GM18505 (cell line): Measurements from ENCODE around the gene IL12B.
"Not testable (repeated sequence)": the region's sequence is repeated elsewhere in the genome, so short reads cannot be mapped to it uniquely, and the experiment has no call there.

Source experiments
- ATAC-seq: cut with Tn5 transposase; IDR thresholded peaks from one replicate; pipeline ENCODE4 v1.9.1; 2021; ENCODE audit not compliant: unreplicated experiment
- POLR2A ChIP-seq: IDR thresholded peaks from 4 replicates; pipeline ENCODE4 v1.6.1; 2011; ENCODE audit warnings: borderline replicate concordance; ENCODE audit not compliant: insufficient read depth, insufficient read length; ENCODE audit errors: extremely low read depth

The IL12B gene

GRCh38 chr5:159330131-159330800 lies at the start of gene IL12B:
TSS of gene IL12B (minus strand) at chr5:159330487. CDS start at chr5:159326782, 3,705 bp downstream.
- ATAC-seq, result no peak
- TF ChIP-seq POLR2A, result no peak

- no peak for TF ChIP-seq POLR2A
- ATAC-seq, result no peak
These were observed 47.4 kb upstream of the IL12B start for GRCh38 chr5:159377653-159378052.

GRCh38 chr5:159367866-159368265 lies 37.6 kb upstream of the IL12B start:
- ATAC-seq, result not testable (repeated sequence)

GRCh38 chr5:159366776-159367175 lies 36.5 kb upstream of the IL12B start:
- not testable (repeated sequence) for ATAC-seq

GRCh38 chr5:159362220-159362619 lies 31.9 kb upstream of the IL12B start:
- no peak for TF ChIP-seq POLR2A
- ATAC-seq, result no peak

GRCh38 chr5:159359871-159360270 lies 29.6 kb upstream of the IL12B start:
- not testable (repeated sequence) for ATAC-seq

GRCh38 chr5:159359408-159359807 lies 29.1 kb upstream of the IL12B start:
- TF ChIP-seq POLR2A, result no peak
- ATAC-seq, result no peak

DNA sequence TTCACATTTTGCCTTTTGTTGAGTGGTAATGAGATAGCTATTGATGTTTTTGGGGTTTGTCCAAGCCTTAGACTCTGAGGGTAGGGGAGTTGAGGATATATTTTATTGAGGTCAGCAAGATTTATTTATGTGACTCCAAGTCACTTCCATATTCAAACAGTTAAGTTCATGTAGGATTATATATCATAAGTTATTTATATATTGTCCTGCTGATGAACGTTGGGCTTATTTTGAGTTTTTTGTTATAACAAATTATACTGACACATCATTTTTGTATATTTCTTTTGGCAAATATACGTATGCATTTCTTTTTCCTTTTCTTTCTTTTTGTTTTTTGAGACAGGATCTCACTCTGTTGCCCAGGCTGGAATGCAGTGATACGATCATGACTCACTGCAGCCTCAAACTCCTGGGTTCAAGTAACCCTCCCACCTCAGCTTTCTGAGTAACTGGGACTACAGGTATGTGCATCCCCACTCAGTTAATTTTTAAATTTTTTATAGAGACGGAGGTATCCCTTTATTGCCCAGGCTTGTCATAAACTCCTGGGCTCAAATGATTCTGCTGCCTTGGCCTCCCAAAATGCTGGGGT lies 23.5 kb upstream of the IL12B start:
- no peak for TF ChIP-seq POLR2A
- no peak for ATAC-seq

DNA sequence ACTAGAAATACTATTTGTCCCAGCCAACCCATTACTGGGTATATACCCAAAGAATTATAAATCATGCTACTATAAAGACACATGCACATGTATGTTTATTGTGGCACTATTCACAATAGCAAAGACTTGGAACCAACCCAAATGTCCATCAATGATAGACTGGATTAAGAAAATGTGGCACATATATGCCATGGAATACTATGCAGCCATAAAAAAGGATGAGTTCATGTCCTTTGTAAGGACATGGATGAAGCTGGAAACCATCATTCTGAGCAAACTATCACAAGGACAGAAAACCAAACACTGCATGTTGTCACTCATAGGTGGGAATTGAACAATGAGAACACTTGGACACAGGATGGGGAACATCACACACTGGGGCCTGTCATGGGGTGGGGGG lies 20.4 kb upstream of the IL12B start:
- ATAC-seq, result not testable (repeated sequence)

DNA sequence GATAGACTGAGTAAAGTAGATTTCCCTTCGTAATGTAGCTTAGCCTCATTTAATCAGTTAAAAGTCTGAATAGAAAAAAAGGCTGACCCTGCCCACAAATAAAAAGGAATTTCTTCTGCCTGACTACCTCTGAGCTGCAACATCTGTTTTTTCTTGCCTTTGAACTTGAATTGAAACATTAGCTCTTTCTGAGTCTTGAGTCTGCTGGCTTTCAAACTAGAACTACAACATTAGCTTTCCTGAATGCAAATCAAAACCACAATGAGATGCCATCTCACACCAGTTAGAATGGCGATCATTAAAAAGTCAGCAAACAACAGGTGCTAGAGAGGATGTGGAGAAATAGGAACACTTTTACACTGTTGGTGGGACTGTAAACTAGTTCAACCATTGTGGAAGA lies 19.9 kb upstream of the IL12B start:
- ATAC-seq, result not testable (repeated sequence)

DNA sequence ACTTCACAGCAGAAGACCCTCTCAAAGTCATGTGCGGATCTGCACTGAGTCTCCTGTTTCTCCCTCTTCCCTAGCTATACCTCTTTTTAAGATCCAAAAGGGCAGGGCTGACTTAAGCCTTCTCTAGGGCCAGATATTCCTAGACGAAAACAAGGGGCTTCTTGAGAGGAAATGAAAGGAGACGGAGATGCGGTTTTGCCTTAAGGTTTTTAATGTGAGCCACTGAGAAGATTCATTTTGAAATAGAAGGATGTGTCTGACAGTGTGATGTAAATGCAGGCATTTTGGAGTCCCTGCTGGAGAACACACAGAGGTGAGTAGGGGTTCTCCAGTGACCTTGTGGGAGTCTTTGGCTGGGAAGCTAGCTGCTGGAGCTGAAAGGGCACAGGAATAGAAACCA lies 15.6 kb upstream of the IL12B start:
- no peak for TF ChIP-seq POLR2A
- no peak for ATAC-seq

- no peak for ATAC-seq
- no peak for TF ChIP-seq POLR2A
These were observed 15.0 kb upstream of the IL12B start for GRCh38 chr5:159345336-159345735.

GRCh38 chr5:159343295-159344094 lies 13.2 kb upstream of the IL12B start:
- no peak for TF ChIP-seq POLR2A
- ATAC-seq, result no peak

DNA sequence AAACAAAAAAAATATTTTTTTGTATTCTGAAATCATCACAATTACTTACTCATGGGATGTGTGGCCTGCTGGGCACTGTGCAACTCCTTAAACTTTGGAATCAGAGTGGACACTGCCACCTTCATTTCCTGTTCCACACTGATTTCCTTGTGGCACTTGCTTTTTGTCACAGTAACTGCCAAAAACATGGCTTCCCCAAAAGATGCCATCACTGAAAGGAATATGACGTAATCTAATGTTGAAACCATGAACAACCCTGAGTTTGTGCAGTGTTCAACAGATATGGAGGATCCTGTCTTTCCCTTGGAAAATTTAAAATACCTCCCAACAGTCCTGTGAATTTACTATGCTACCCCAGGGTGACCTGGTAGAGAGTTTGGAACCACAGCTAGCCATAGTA lies 12.6 kb upstream of the IL12B start:
- ATAC-seq, result no peak
- no peak for TF ChIP-seq POLR2A
